Effector CD4-positive, alpha-beta T cell (primary cell): ENCODE data around the gene ANKRD11.
"Not testable (repeated sequence)": the region's sequence is repeated elsewhere in the genome, so short reads cannot be mapped to it uniquely, and the experiment has no call there.

ENCODE experiments used
- DNase-seq: peaks from one replicate; pipeline ENCODE4 v3.0.0-alpha.2; 2020

The ANKRD11 gene

GRCh38 chr16:89376812-89377452 is 113.4 kb downstream of the ANKRD11 start:
- no peak for DNase-seq

DNA sequence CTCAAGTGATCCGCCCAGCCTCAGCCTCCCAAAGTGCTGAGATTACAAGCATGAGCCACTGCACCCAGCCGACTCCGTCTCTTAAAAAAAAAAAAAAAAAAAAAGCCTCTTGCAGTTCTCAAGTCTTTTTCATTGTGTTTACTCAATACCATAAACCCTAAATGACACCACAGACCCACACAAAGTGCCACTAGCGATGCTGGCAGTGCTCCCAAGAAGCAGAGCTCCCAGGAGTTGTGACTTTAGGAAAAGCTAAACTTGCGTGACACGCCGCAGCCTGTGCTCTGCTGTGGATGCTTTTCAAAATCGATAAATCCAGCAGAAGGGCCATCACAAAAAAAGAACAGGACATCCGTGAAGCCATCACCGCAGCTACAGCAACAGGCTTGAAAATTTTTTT is 114.7 kb downstream of the ANKRD11 start:
- no peak for DNase-seq

DNA sequence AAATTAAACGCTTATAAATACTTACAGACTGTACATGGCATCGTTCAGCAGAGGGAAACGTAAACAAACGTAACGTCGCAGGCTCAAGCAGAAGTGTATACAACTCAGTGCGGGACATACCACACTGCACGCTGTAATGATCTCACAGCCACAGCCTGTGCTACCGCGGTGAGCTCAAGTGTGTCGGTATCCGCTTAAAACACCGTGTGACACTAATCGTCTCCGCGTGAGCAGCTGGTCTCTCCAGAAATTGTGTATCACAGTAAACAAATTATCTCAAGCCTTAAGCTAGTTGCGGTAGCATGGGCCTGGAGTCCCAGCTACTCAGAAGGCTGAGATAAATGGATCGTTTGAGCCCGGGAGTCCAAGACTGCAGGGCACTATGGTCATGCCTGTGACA is 115.3 kb downstream of the ANKRD11 start:
- DNase-seq = no peak

- no peak for DNase-seq
These were observed 115.9 kb downstream of the ANKRD11 start for GRCh38 chr16:89374393-89374960.

DNA sequence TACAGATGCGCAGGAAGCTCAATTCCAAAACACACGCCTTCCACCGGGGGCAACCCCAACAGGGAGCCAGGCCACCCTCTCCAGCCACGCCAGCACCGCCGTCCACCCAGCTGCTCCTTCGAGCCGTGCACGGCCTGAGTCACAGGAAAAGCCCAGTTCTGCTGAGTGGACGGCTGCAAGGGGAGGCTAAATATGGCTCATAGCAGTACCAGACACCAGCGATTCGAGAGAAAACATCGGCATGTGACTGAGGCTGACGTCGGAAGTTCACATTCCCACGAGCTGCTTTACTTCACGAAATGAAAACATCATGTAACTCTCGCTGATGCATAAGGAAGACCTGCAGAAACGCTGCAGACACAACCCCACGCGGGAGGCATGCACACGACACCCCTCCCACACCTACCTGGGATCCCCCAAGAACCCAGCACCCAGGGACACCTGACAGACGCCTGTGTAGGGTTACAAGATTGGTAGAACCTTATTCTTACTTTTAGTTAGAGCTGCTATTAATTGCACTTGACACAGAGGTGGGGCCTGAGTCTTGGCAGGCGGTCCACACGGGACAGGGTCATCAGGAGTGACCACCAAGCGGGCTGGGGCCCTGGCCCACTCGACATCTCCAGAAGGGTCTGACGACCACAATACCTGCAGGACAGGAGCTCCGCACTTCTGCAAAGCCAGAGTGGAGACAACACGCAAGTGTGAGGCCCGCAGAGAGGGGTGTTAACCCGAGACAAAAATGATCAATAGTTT is 116.8 kb downstream of the ANKRD11 start:
- DNase-seq = no peak

DNA sequence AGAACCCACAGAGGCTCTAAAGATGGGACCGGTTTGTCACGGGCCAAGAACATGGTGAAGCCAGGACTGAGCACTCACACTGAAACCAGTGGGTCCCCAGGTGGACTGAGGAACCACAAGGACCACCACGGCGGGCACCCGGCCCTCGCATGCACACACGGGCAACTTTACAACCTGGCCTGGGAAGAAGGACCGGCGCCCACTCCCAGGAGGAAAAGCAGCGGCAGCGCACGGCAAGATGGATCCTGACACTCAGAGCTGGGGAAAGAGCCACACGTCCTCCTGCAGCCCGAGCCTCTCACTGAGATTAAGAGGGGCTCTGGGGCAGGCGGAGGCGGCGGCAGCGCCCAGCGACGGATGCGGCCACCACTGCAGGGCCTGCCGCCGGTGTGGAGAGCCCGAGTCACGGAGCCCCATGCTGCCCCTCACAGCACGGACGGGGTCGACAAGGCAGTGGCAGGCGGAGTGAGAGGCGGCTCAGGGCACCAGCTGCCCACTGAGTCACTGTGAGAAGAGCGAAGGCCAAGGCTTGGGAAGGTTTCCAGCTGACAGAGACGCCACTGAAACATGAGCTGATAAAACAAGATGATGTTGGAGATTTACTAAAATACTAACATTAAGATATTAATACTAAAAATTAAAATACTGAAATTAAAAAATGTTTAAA is 118.3 kb downstream of the ANKRD11 start:
- no peak for DNase-seq

GRCh38 chr16:89371386-89371785 is 119.0 kb downstream of the ANKRD11 start:
- DNase-seq = no peak

DNA sequence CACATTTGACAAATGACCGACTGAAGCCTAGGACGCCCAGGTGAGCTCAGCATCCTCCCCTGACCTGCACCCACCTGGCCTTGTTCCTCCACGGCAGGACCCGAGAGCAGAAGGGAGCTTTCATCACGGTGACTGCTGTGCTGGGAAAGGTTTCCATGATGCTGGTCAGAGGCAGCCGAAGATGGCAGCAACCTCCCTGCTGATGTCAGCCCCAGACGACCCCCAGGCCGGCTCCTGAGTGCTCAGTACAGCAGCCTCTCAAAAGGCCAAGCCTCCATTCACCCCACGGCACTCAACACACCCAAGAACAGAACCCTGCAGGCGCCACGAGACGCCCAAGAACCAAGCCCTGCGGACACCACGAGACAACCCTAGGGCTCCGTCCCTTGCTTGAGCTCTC is 119.8 kb downstream of the ANKRD11 start:
- no peak for DNase-seq

- no peak for DNase-seq
These were observed 120.3 kb downstream of the ANKRD11 start for GRCh38 chr16:89370081-89370511.

DNA sequence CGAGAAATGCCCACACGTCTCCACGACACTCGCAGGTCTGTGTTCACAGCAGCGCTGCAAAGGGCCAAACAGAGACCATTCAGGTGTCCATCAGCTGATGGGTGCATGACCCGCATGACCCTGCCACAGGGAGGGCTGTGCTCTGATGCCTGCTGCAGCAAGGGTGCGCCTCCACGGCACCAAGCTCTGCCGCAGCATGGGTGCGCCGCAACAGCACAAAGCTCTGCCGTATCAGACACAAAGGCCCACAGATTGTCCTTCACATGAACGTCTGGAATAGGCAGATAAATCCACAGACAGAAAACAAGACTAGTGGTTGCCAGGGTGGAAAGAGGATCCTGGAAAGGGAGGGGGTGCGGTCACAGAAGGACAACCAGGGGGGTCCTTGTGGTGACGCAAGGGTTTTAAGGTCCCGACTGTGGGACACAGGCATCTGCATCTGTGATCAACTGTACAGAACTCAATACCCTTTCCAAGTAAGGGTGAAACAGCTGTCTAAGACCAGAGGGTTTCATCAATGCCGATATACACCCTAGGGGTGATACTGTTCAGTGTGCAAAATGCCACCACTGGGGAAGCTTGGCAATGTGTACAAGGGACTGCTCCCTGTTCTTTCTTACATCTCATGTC is 121.0 kb downstream of the ANKRD11 start:
- no peak for DNase-seq

DNA sequence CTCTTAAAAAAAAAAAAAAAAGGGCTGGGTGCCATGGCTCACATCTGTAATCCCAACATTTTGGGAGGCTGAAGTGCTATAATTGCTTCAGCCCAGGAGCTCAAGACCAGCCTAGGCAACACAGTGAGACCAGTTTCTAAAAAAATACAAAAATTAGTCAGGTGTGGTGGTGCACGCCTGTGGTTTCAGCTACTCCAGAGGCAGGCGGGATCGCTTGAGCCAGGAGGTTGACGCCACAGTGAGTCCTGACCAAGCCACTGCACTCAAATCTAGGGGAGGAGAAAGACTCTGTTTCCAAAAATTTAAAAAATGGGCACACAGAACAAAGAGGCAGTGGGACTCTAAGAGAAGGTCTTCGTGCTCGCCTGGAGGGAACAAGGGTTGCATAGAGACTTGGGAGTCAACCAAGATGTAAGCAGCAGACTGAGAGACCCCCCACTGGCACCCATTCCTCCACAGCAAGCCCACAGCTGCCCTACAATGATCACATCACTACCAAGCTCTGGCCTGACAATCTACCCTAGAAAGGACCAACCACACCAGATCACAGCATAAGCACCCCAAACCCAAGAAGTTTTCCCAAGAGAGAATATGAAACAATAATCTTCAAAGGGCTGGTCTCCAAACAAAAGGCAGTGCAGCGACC is 121.6 kb downstream of the ANKRD11 start:
- DNase-seq = no peak

DNA sequence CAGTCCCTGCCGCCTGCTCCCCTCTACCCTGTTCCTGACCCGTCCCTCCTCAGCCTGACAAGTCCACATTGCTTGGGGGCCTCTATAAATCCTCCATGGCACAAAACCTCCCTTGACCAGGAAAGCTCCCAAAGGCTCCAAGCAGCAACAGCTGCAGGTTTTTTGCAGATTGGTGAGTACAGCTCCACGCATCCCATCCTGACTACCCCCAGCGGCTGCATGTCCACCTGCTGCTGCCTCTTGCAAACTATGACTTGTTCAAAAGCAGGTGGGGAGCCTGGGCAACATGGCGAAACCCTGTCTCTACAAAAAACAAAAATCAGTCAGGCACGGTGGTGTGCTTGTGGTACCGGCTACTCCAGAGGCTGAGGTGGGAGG is 122.8 kb downstream of the ANKRD11 start:
- no peak for DNase-seq

GRCh38 chr16:89366561-89367537 is 123.5 kb downstream of the ANKRD11 start:
- no peak for DNase-seq

- DNase-seq = no peak
These were observed 124.4 kb downstream of the ANKRD11 start for GRCh38 chr16:89365996-89366395.

DNA sequence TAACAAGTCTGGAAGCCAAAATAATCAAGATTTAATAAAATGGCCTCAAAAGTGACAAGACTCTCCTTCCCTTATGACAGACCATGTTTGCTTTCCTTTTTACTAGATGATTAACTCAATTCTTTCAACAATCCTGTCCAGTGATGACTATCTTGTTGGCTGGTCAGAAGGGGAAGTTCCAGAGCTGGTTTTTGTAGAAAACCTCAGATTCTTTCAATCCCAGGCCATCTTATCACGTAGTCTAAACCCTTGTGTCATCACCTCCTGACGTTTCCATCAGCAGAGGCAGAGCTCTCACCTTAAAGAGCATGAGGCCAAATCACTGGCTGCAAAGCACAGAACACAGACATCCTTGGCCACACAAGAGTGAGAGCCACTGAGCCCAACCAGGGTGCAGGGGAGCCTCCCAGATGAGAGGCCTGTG is 125.3 kb downstream of the ANKRD11 start:
- no peak for DNase-seq

GRCh38 chr16:89364606-89365005 is 125.8 kb downstream of the ANKRD11 start:
- no peak for DNase-seq

GRCh38 chr16:89363621-89364393 is 126.6 kb downstream of the ANKRD11 start:
- peak; percentile 48 for DNase-seq

DNA sequence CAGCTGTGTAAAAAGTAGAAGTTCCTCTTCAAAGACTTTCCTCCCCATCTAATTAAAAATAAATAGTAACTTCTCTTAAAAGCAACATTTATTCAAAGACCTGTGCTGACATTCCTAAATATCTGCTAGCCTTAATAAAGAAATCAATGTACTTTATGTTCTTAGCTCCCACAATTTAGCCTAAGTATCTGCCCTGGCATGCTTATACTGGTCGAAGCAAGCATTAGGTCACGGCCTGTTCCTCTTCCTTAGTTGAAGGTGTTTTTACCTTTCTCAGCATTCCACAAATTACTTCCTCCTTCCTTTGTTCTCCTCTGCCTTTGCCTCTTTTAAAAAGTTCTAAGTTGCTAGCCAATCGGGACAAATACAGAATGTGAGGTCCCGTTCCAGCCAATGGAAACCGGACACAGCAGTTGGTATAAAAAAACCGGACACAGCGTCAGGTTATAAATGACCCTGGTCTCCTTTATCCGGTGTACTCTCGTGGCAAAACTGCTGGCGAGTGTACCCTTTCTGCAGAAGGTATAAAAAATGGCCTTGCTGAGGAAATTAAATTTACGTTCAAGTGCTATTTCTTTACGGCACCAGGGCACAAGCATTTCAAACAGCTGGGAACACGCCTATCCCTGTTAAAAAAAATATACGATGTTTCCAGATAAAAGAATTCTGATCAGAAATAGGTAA is 127.7 kb downstream of the ANKRD11 start:
- not testable (repeated sequence) for DNase-seq

GRCh38 chr16:89361751-89362539 is 128.4 kb downstream of the ANKRD11 start:
- no peak for DNase-seq
